Measurements from ENCODE around the gene MYBPC2. TPM values are rescaled to one million over a fixed set of nuclear protein-coding genes. Genes with fewer than 3 reads are reported as not detected.

Gene MYBPC2
- total RNA-seq, 1 experiment from 2014 or later, result not detected

- intact Hi-C loops (cut with micrococcal nuclease), result no loop called here
- Mint-ChIP-seq H3K9me3 (ENCODE audit: unreplicated experiment) (peaks cover 26% of the 10 kb centered on the region), H3K36me3 (ENCODE audit: insufficient read depth, unreplicated experiment) (peaks cover 11% of the 10 kb centered on the region), H3K4me3 (ENCODE audit: unreplicated experiment) (no peak overlapping the region), H3K27me3 (ENCODE audit: insufficient read depth, unreplicated experiment) (peaks cover 34% of the 10 kb centered on the region), H3K4me1 (ENCODE audit: insufficient read depth, unreplicated experiment) (peaks cover 7% of the 10 kb centered on the region), H3K27ac (ENCODE audit: low read depth, unreplicated experiment) (no peak overlapping the region)
- CTCF ChIA-PET, result interaction anchor here (0.6 kb wide), 1 partner anchor 37 kb away, joined by 3 read pairs; no protein-coding TSS in a partner anchor
- DNase-seq (ENCODE audit: unreplicated experiment), result no peak
- no TSS peak for BruUV-seq (replicated peaks)
- POLR2A ChIA-PET, result interaction anchor here (0.7 kb wide), 1 partner anchor 39 kb away, joined by 7 read pairs; no protein-coding TSS in a partner anchor
- no peak for TF ChIP-seq CTCF (IDR thresholded peaks at IDR 0.05; ENCODE audit: unreplicated experiment)
Measured at GRCh38 chr19:50489461-50490011, 56.8 kb downstream of the MYBPC2 start.

GRCh38 chr19:50490411-50490811 is 57.7 kb downstream of the MYBPC2 start:
- H3K36me3 Mint-ChIP-seq (ENCODE audit: insufficient read depth, unreplicated experiment), result peaks cover 5% of the 10 kb centered on the region

GRCh38 chr19:50490991-50491472 is 58.3 kb downstream of the MYBPC2 start:
- peaks cover 7% of the 10 kb centered on the region for H3K4me1 Mint-ChIP-seq (ENCODE audit: insufficient read depth, unreplicated experiment)
- ChIA-PET CTCF (no interaction called here), POLR2A (no interaction called here)
- peaks cover 48% of the 10 kb centered on the region for H3K27me3 Mint-ChIP-seq (ENCODE audit: insufficient read depth, unreplicated experiment)
- peaks cover 26% of the 10 kb centered on the region for H3K9me3 Mint-ChIP-seq (ENCODE audit: unreplicated experiment)
- no peak overlapping the region for H3K4me3 Mint-ChIP-seq (ENCODE audit: unreplicated experiment)
- no TSS peak for BruUV-seq (replicated peaks)
- no peak overlapping the region for H3K27ac Mint-ChIP-seq (ENCODE audit: low read depth, unreplicated experiment)
- peaks cover 7% of the 10 kb centered on the region for H3K36me3 Mint-ChIP-seq (ENCODE audit: insufficient read depth, unreplicated experiment)
- TF ChIP-seq CTCF (IDR thresholded peaks at IDR 0.05; ENCODE audit: unreplicated experiment), result no peak
- intact Hi-C loops (cut with micrococcal nuclease), result no loop called here
- DNase-seq (ENCODE audit: unreplicated experiment), result no peak

More at GRCh38 chr19:50490411-50490811, 57.7 kb downstream of the MYBPC2 start:
- H3K27ac Mint-ChIP-seq (ENCODE audit: low read depth, unreplicated experiment), result no peak overlapping the region
- CTCF ChIA-PET, result no interaction called here
- intact Hi-C loops (cut with micrococcal nuclease), result no loop called here
- BruUV-seq (replicated peaks), result no TSS peak
- DNase-seq (ENCODE audit: unreplicated experiment), result no peak
- POLR2A ChIA-PET, result no interaction called here
- peaks cover 7% of the 10 kb centered on the region for H3K4me1 Mint-ChIP-seq (ENCODE audit: insufficient read depth, unreplicated experiment)
- peaks cover 43% of the 10 kb centered on the region for H3K27me3 Mint-ChIP-seq (ENCODE audit: insufficient read depth, unreplicated experiment)
- H3K9me3 Mint-ChIP-seq (ENCODE audit: unreplicated experiment), result peaks cover 26% of the 10 kb centered on the region
- no peak for TF ChIP-seq CTCF (IDR thresholded peaks at IDR 0.05; ENCODE audit: unreplicated experiment)
- no peak overlapping the region for H3K4me3 Mint-ChIP-seq (ENCODE audit: unreplicated experiment)

GRCh38 chr19:50492303-50493052 is 59.8 kb downstream of the MYBPC2 start:
- no peak for TF ChIP-seq CTCF (IDR thresholded peaks at IDR 0.05; ENCODE audit: unreplicated experiment)
- H3K4me1 Mint-ChIP-seq (ENCODE audit: insufficient read depth, unreplicated experiment), result peaks cover 7% of the 10 kb centered on the region
- intact Hi-C loops (cut with micrococcal nuclease), result no loop called here
- ChIA-PET POLR2A (no interaction called here), CTCF (no interaction called here)
- peaks cover 44% of the 10 kb centered on the region for H3K27me3 Mint-ChIP-seq (ENCODE audit: insufficient read depth, unreplicated experiment)
- BruUV-seq (replicated peaks), result no TSS peak
- DNase-seq (ENCODE audit: unreplicated experiment), result no peak
- peaks cover 11% of the 10 kb centered on the region for H3K36me3 Mint-ChIP-seq (ENCODE audit: insufficient read depth, unreplicated experiment)
- no peak overlapping the region for H3K4me3 Mint-ChIP-seq (ENCODE audit: unreplicated experiment)
- peaks cover 26% of the 10 kb centered on the region for H3K9me3 Mint-ChIP-seq (ENCODE audit: unreplicated experiment)
- no peak overlapping the region for H3K27ac Mint-ChIP-seq (ENCODE audit: low read depth, unreplicated experiment)

Measured in MCF 10A (cell line).